Stimulated activated CD8-positive, alpha-beta memory T cell treated with anti-CD3 and anti-CD28 coated beads, Interleukin-15, amount 100 ng/mL, for 4 hours (primary cell): ENCODE data around the gene B3GNT7.
A peak's percentile ranks its signal among the peaks of the same experiment; 100 is the strongest.
"Not testable (repeated sequence)": the region's sequence is repeated elsewhere in the genome, so short reads cannot be mapped to it uniquely, and the experiment has no call there.

Experiments
- DNase-seq, 2 donors: peaks; one replicate each; pipeline ENCODE4 v3.0.0-alpha.2; 2020; ENCODE audit warnings: low read depth in 2 of 2

B3GNT7 gene

DNA sequence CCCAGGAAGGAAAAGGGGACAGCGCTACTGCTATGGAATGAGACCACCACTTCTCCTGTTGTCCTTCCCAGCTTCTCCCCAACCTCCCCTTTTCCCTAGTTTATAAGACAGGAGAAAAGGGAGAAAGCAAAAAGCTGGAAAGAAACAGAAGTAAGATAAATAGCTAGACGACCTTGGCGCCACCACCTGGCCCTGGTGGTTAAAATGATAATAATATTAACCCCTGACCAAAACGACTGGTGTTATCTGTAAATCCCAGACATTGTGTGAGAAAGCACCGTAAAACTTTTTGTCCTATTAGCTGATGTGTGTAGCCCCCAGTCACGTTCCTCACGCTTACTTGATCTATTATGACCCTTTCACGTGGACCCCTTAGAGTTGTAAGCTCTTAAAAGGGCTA, 5.2 kb downstream of the B3GNT7 start:
- DNase-seq, result not testable (repeated sequence)

DNA sequence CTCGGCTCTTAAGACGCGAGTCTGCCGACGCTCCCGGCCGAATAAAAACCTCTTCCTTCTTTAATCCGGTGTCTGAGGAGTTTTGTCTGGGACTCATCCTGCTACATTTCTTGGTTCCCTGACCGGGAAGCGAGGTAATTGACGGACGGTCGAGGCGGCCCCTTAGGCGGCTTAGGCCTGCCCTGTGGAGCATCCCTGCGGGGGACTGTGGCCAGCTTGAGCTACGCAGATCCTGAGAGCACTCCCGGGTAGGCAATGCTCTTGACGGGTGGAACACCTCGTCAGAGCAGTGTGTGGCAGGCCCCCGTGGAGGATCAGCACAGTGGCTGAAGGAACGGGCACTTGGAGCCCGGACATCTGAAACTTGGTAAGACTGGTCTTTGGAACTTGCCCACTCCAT, 5.6 kb downstream of the B3GNT7 start:
- DNase-seq, result not testable (repeated sequence)

DNA sequence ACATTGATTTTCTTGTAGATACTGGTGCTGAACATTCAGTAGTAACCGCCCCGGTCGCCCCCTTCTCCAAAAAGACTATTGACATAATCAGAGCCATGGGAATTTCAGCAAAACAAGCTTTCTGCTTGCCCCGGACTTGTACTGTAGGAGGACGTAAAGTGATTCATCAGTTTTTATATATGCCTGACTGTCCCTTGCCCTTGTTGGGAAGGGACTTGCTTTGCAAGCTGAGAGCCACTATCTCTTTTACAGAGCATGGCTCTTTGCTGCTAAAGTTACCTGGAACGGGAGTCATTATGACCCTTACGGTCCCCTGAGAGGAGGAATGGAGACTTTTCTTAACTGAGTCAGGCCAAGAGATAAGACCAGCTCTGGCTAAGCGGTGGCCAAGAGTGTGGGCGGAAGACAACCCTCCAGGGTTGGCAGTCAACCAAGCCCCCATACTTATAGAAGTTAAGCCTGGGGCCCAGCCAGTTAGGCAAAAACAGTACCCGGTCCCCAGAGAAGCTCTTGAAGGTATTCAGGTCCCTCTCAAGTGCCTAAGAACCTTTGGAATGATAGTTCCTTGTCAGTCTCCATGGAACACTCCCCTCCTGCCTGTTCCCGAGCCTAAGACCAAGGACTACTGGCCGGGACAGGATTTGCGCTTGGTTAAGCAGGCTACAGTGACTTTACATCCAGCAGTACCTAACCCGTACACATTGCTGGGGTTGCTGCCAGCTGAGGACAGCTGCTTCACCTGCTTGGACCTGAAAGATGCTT, 8.1 kb downstream of the B3GNT7 start:
- DNase-seq, result not testable (repeated sequence)

DNA sequence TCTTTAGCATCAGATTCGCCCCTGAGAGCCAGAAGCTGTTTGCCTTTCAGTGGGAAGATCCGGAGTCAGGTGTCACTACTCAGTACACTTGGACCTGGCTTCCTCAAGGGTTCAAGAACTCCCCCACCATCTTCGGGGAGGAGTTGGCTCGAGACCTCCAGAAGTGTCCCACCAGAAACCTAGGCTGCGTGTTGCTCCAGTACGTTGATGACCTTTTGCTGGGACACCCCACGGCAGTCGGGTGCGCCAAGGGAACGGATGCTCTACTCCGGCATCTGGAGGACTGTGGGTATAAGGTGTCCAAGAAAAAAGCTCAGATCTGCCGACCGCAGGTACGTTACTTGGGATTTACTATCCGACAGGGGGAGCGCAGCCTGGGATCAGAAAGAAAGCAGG, 8.7 kb downstream of the B3GNT7 start:
- not testable (repeated sequence) for DNase-seq

DNA sequence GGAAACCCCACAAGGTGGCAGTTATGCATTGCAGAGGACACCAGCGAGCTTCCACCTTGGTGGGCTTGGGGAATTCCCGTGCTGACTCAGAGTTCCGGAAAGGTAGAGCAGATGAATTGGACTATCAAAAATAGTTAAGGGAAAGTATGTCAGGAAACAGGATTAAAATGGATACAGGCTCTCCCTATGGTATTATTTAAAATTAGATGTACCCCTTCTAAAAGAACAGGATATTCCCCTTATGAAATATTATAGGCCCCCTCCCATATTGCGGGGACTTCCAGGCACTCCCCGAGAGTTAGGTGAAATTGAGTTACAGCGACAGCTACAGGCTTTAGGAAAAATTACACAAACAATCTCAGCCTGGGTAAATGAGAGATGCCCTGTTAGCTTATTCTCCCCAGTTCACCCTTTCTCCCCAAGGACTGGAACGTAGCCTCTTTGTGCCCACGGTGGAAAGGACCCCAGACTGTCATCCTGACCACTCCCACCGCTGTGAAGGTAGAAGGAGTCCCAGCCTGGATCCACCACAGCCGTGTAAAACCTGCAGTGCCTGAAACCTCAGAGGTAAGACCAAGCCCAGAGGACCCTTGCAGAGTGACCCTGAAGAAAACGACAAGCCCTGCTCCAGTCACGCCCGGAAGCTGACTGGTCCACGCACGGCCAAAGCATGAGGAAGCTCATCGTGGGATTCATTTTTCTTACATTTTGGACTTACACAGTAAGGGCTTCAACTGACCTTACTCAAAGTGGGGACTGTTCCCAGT, 10.3 kb downstream of the B3GNT7 start:
- peak in 1 of 2 donors; percentile 49 for DNase-seq

DNA sequence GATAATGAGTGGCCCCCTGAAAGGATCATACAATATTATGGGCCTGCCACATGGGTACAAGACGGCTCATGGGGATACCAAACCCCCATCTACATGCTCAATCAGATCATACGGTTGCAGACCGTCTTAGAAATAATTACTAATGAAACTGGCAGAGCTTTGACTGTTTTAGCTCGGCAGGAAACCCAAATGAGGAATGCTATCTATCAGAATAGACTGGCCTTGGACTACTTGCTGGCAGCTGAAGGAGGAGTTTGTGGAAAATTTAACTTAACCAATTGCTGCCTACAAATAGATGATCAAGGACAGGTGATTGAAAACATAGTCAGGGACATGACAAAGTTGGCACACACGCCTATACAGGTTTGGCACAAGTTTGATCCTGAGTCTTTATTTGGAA, 12.2 kb downstream of the B3GNT7 start:
- not testable (repeated sequence) for DNase-seq

DNA sequence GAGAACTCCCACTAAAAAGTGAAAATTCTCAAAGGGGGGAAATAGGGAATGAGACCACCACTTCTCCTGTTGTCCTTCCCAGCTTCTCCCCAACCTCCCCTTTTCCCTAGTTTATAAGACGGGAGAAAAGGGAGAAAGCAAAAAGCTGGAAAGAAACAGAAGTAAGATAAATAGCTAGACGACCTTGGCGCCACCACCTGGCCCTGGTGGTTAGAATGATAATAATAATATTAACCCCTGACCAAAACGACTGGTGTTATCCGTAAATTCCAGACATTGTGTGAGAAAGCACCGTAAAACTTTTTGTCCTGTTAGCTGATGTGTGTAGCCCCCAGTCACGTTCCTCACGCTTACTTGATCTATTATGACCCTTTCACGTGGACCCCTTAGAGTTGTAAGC, 12.8 kb downstream of the B3GNT7 start:
- DNase-seq, result not testable (repeated sequence)

DNA sequence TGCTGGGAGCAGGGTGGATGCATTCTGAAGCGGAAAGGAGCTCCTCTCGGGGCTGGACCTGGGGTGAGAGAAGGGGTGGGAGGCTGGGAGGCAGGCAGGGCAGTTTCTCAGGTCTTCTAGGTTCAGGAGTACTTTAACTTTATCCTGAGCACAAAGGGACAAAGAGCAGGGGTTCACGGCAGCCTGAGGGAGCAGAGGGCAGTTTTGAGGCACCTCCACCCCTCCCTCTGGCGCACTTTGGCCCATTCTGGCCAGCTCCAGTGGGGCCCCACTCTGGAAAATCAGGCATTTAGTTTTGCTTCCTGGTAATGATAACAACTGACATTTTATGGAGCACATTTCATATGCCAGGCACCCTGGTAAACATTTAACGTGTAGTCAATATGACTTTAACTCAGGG, 14.3 kb downstream of the B3GNT7 start:
- no peak for DNase-seq

DNA sequence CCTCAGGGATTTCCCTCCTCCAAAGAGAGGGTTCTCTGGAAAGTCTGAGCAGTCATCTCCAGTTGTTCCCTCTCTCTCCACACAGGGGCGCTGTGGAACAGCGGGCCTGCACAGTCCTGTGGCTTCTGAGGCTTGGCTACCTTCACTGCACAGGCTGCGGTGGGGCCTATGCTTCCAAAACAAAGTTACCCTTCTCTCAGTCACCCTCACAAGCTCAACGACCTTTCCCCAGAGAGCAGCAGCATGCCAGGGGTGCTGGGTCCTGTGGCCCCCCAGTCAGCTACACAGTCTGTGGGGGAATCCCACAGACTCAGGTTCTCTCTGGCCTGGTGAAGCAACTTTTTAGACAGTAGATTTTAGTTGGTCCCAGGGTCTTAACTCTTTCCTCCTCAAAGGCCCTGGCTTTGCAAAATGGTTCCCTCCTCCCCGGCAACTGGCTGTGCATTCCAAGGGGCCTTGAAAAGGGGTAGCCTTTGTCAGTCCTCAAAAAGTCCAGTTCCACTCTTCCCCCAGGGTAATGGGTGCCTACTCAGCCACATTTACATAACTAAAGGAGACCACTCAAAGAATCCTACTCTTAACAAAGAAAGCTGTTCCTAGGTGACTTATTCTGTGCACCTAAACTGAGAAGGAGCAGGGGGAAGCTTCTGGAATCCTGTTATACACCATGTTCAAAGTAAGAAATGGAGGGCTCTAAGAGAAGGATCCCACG, 14.9 kb downstream of the B3GNT7 start:
- no peak for DNase-seq

DNA sequence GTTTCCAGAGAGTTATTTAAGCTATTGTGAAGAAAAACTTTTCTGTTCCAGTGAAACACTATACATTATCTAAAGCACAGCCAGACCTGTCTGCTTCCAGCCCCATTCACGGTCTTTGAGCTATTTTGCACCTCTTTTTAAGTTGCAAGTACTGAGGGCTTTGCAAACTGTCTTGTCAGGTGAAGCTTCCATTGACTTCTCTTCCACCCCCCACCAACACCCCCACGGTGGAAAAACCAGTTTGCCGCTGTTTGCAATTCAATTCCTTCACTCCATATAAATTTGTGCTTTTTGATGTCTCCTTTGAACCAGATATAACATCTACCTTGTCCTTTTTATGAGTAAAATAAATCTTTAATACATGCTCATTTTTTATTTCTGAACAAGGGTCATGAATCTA, 15.7 kb downstream of the B3GNT7 start:
- DNase-seq, result no peak

DNA sequence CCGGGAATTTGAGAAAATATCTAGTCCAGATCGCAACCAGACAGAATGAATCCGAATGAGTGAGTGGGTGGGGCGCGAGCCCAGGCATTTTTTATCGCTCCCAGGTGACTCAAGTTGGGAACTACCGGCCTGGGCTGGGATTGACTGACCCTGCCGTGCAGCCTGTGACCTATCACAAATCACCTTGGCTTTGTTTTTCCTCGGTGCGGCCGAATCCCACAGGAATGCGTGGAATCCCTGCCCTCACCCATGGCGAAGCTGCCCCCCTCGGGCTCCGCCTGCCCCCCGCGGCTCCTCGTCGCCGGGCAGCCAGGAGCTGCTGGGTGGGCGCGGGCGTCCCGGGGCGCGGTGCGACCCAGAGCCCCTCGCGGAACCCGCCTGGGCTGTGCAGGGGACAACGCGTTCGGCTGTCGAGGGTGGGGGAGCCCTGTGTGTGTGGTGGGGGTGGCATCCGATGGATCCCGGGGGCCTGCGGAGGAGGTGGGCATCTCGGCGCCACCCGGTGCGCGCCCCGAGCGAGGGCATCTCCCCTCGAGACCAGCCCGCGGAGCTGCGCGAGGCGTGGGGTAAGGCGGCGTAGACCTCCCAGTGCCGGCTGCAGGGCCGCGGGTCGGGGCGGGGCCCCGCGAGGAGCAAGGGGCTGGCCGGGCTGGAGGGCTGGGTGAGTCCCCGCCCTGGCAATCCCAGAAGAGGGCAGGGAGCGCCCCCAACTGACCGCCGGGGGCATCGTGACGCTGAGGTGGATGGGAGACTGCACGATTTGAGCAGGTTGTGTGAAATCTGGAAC, 16.5 kb downstream of the B3GNT7 start:
- DNase-seq, result peak; percentile 55 to 61

DNA sequence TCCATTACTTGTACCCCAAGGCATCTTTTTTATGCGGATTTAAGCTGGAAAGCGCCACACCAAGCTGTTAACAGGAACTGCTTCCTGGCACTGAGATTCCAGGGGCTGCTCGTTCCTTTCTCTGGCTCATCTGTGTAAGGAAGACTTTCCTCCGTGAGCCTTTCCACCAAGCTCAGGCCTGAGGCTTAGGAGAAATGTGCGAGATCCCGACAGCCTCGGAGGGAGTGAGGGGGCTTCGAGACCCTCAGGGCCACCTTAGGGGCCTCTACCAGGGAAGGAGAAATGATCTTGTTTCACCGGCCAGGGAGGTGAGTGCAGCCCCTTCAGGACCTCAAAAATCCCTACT, 17.1 kb downstream of the B3GNT7 start:
- no peak for DNase-seq

DNA sequence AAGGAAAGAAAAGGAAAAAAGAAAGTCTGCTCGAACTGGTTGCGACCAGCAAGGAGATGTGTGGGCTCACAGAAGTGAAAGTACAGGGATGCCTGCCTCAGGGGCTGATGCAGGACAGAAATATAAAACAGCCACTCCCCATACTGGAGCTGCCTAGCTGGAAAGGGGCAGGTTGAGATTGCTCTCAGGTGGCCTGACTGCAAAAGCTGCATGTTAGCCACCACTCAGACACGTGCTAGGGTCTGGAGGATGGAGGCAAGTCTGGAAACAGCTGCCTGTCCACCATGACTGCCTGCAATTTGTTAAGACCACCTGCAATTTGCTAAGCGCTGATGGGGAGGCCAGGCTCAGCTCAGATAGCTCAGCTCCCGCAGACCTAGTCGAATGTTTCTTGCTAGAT, 17.9 kb downstream of the B3GNT7 start:
- DNase-seq, result no peak

DNA sequence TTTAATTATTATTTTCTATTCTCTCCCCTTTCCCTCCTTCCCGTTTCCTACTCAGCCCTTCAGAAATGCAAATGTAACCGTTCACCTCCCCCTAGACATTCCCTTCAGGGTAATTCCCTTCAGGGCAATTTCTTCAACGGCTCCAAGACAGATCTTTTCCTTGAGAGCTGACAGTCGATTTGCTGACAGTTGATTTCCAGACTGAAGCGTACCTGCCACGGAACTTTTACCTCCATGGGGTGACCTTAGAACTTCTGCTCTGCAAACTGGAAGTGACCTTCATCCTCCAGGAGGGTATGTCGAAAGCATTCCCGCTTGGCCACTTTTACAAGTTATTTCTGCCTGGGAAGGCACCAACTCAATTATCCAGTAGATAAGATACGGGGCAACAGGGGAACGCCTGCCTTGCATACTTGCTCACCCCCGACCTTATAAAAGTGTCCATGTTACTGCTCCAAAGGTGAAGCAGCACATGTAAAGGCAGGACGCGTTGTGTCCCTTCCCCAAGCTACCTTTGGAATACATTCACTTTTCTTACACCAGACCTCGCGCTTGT, 18.5 kb downstream of the B3GNT7 start:
- no peak for DNase-seq

DNA sequence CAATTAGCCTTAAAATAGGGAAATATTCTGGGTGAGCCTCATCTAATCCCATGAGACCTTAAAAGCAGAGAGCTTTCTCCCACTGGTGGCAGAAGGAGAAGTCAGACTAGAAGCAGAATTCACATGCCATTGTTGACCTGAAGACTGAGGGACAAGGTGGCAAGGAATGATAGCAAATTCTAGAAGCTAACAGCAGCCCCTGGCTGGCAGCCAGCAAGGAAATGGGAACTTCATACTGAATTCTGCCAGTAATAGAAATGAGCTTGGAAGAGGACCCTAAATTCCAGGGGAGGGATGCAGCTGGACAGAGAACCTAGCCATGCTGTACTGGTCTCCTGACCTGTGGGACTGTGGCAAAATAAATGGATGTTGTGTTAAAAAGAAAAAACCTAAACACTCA, 19.5 kb downstream of the B3GNT7 start:
- no peak for DNase-seq

DNA sequence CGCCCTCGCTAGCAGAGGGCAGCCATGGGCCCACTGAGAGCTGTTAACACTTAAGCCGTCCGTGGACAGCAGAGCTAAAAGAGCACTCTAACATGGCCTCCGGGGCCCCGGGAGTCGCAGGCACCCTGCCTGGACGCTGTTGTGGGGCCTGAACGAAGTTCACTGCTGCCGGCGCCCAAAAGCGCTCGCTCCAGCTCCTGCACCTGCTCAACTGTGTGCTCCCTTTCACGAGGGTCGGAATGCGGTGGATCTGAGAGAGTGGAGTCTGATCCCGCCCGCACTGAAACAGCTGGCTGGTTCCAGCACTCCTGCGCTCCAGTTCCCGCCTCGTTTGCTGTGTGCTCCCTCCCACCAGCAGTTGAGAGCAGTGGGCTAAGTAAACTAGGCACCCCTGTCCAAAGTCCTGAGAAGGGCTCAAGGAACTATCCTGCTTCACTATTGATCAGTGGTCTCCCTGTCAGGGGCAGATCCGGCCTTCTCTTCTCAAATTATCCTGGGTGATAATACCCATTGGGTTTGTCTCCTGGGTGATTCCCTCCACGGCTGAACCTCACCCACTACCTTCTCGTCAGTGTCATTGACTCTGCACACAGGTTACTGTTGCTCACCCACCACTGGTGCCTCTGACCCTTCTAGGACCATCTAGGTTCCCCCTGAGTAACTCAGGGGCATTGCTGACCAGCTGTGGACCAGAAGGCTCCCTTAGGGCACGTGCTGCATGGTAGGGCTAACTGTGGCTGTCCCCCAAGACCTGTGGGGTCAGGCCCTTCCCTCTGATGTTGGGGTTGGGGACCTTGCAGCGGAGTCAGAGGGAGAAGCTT, 23.5 kb downstream of the B3GNT7 start:
- DNase-seq, result no peak

DNA sequence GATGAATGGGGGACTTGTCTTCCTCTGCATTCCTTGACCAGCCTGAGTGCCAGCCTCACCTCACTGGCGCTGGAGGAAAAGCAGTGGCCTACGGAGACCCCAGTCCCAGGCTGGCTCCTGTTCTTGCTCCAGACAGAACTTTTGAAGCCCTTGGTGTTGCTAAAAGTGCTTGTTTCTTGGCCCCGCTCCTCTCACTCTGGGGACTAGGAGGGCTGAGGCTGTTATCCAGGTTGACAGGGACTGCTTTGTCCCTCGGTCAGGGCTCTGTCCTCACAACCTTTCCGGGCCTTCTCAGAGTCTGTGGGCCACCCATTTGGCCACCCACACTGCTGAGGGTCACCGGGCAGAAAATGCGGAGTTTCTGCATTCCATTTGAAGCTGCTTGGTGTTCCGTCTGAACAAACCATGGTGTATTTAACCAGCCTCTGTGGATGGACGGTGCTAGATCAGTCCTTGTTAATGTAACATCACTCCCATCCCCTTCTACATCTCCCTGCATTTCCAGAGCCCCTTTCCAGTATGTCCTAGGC, 25.6 kb downstream of the B3GNT7 start:
- DNase-seq, result no peak

DNA sequence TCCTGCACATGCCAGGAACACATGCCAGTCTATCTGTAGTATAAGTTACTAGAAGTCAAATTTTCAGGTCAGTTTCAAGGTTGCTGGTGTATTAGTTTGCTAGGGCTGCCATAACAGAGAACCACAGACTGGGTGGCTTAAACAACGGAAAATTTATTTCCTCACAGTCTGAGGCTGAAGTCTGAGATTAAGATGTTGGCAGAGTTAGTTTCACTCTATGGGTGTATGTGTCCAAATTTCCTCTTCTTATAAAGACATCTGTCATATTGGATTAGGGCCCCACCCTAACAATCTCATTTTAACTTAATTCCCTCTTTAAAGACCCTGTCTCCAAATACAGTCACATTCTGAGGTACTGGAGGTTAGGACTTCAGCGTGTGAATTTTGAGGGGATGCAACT, 26.5 kb downstream of the B3GNT7 start:
- no peak for DNase-seq

DNA sequence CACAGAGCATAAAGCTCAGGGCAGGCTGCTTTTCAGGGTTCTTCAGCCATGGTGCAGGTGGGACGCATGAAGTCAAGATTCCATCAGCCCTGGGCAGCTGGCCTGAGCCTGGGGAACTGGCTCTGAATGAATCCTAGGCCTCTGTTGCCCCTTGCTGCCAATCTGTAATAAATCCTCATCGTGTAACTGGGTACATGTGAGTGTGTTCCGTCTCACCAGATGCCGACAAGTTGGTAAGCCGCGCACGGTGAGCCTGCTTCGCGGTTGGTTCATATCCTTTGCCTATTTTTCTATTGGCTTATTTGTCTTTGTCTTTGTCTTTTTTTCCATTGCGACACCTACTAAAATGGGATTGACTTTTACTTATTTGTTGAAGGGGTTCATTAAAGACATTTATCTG, 27.7 kb downstream of the B3GNT7 start:
- DNase-seq, result no peak

DNA sequence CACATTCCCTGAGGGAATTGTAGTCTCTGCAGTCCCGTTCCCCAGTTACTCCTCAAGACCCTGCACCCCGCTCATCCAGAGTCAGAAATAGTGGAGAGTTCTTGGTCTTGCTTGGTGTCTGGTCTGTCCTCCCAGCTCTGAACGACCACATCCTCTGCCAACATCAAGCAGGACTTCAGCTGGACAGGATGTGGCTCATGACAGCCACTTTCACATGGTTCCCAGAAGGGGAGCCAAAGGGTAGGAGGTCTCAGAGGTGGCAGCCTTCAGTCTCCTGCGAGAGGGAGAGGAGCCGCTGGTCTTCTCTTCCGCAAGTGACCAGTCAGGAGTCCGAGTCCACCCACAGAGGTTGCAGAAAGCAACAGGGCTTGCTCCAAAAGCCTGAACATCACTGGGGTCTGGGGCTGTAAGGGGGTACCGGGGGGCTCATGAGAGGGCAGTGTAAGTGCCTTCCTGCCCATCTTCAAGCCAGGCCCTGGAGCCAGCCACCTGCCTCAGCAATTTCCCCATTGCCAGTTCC, 29.8 kb downstream of the B3GNT7 start:
- DNase-seq, result no peak
